ES-I3 (cell line): ENCODE data around the gene TTLL9.

ENCODE experiments used
- H3K36me3 ChIP-seq: 2 replicates; pipeline ENCODE4 v1.6.1; 2013; ENCODE audit warnings: mild to moderate bottlenecking, low read length, control low read depth, moderate library complexity; ENCODE audit not compliant: insufficient read depth
- H3K4me1 ChIP-seq: 2 replicates; pipeline ENCODE4 v1.6.1; 2013; ENCODE audit warnings: mild to moderate bottlenecking, control low read depth, low read length; ENCODE audit not compliant: insufficient read depth
- H3K9ac ChIP-seq: 2 replicates; pipeline ENCODE4 v1.6.1; 2013; ENCODE audit warnings: low read depth, mild to moderate bottlenecking, low read length, moderate library complexity
- H3K9me3 ChIP-seq: 2 replicates; pipeline ENCODE4 v1.6.1; 2013; ENCODE audit warnings: mild to moderate bottlenecking, low read length, moderate library complexity; ENCODE audit not compliant: control insufficient read depth, insufficient read depth

TTLL9 gene

GRCh38 chr20:31859266-31859997 is 11.0 kb upstream of the TTLL9 start:
- H3K4me1 ChIP-seq: peaks cover 5% of the 10 kb centered on the region; the same call in 1 of the 2 replicates
- H3K9ac ChIP-seq: no peak overlapping the region
- H3K36me3 ChIP-seq: no peaks in the 10 kb centered on the region
- H3K9me3 ChIP-seq: no peaks in the 10 kb centered on the region

GRCh38 chr20:31859998-31860380 is 10.4 kb upstream of the TTLL9 start:
- Histone ChIP-seq H3K4me1 (peaks cover 5% of the 10 kb centered on the region; the same call in 1 of the 2 replicates), H3K9me3 (no peaks in the 10 kb centered on the region)

GRCh38 chr20:31860390-31861134 is 9.9 kb upstream of the TTLL9 start:
- H3K36me3 ChIP-seq: no peaks in the 10 kb centered on the region
- H3K9me3 ChIP-seq: no peaks in the 10 kb centered on the region
- peaks cover 5% of the 10 kb centered on the region; the same call in 1 of the 2 replicates for H3K4me1 ChIP-seq
- H3K9ac ChIP-seq: peak overlapping the region; percentile 66; the same call in 1 of the 2 replicates

More at GRCh38 chr20:31859998-31860380, 10.4 kb upstream of the TTLL9 start:
- H3K36me3 ChIP-seq: no peaks in the 10 kb centered on the region
- no peak overlapping the region for H3K9ac ChIP-seq

- peak overlapping the region; percentile 66 for H3K9ac ChIP-seq
- H3K36me3 ChIP-seq: no peaks in the 10 kb centered on the region
- H3K4me1 ChIP-seq: peaks cover 5% of the 10 kb centered on the region; the same call in 1 of the 2 replicates
- H3K9me3 ChIP-seq: no peaks in the 10 kb centered on the region
Observed at GRCh38 chr20:31861135-31861384, 9.4 kb upstream of the TTLL9 start.

GRCh38 chr20:31861385-31862156 is 8.9 kb upstream of the TTLL9 start:
- Histone ChIP-seq H3K36me3 (no peaks in the 10 kb centered on the region), H3K4me1 (peaks cover 5% of the 10 kb centered on the region; the same call in 1 of the 2 replicates), H3K9me3 (no peaks in the 10 kb centered on the region), H3K9ac (peak overlapping the region; percentile 73)

- Histone ChIP-seq H3K4me1 (peaks cover 5% of the 10 kb centered on the region; the same call in 1 of the 2 replicates), H3K9me3 (no peaks in the 10 kb centered on the region), H3K36me3 (no peaks in the 10 kb centered on the region), H3K9ac (peak overlapping the region; percentile 73)
Observed at GRCh38 chr20:31862157-31862470, 8.3 kb upstream of the TTLL9 start.

GRCh38 chr20:31862506-31862905 is 7.9 kb upstream of the TTLL9 start:
- no peaks in the 10 kb centered on the region for H3K9me3 ChIP-seq
- H3K9ac ChIP-seq: no peak overlapping the region
- H3K4me1 ChIP-seq: peaks cover 5% of the 10 kb centered on the region; the same call in 1 of the 2 replicates
- H3K36me3 ChIP-seq: no peaks in the 10 kb centered on the region

- H3K4me1 ChIP-seq: peaks cover 5% of the 10 kb centered on the region; the same call in 1 of the 2 replicates
- H3K9ac ChIP-seq: no peak overlapping the region
- H3K9me3 ChIP-seq: no peaks in the 10 kb centered on the region
- no peaks in the 10 kb centered on the region for H3K36me3 ChIP-seq
Observed at GRCh38 chr20:31863296-31864085, 6.9 kb upstream of the TTLL9 start.

GRCh38 chr20:31864521-31865400 is 5.7 kb upstream of the TTLL9 start:
- no peaks in the 10 kb centered on the region for H3K9me3 ChIP-seq
- H3K4me1 ChIP-seq: peaks cover 9% of the 10 kb centered on the region; the same call in 1 of the 2 replicates
- H3K9ac ChIP-seq: no peak overlapping the region
- H3K36me3 ChIP-seq: no peaks in the 10 kb centered on the region

GRCh38 chr20:31866221-31866620 is 4.2 kb upstream of the TTLL9 start:
- peaks cover 4% of the 10 kb centered on the region; the same call in 1 of the 2 replicates for H3K4me1 ChIP-seq
- H3K9ac ChIP-seq: no peak overlapping the region
- no peaks in the 10 kb centered on the region for H3K9me3 ChIP-seq
- H3K36me3 ChIP-seq: no peaks in the 10 kb centered on the region

GRCh38 chr20:31868853-31869672 is 1.4 kb upstream of the TTLL9 start:
- Histone ChIP-seq H3K4me1 (peaks cover 4% of the 10 kb centered on the region; the same call in 1 of the 2 replicates), H3K9me3 (no peaks in the 10 kb centered on the region), H3K36me3 (no peaks in the 10 kb centered on the region), H3K9ac (peak overlapping the region; percentile 83; the same call in 1 of the 2 replicates)

- H3K36me3 ChIP-seq: no peaks in the 10 kb centered on the region
- peaks cover 4% of the 10 kb centered on the region; the same call in 1 of the 2 replicates for H3K4me1 ChIP-seq
- peak overlapping the region; percentile 83 for H3K9ac ChIP-seq
- no peaks in the 10 kb centered on the region for H3K9me3 ChIP-seq
Observed at GRCh38 chr20:31869673-31869941, 827 bp upstream of the TTLL9 start.
